Ishikawa (cell line): ENCODE measurements around the gene SYT3.

Experiments used
- CEBPB ChIP-seq: IDR thresholded peaks from 2 replicates; pipeline ENCODE4 v1.6.1; 2012
- CREB1 ChIP-seq: IDR thresholded peaks from 2 replicates; pipeline ENCODE4 v1.6.1; 2012; ENCODE audit warnings: low read depth
- EP300 ChIP-seq: IDR thresholded peaks from 2 replicates; pipeline ENCODE4 v1.6.1; 2012; ENCODE audit warnings: borderline replicate concordance
- FOXM1 ChIP-seq: IDR thresholded peaks from 2 replicates; pipeline ENCODE4 v1.6.1; 2012; ENCODE audit warnings: low read depth, borderline replicate concordance
- RAD21 ChIP-seq: IDR thresholded peaks from 2 replicates; pipeline ENCODE4 v1.6.1; 2012; ENCODE audit warnings: low read depth
- REST ChIP-seq: IDR thresholded peaks from 2 replicates; pipeline ENCODE4 v1.6.1; 2012; ENCODE audit warnings: low read depth, mild to moderate bottlenecking
- TAF1 ChIP-seq: IDR thresholded peaks from 2 replicates; pipeline ENCODE4 v1.6.1; 2012; ENCODE audit warnings: low read depth, mild to moderate bottlenecking

GRCh38 chr19:50668879-50669278 lies 29.2 kb upstream of the SYT3 start:
- TF ChIP-seq REST (no peak), CREB1 (no peak), FOXM1 (no peak), RAD21 (no peak), EP300 (no peak), CEBPB (no peak), TAF1 (no peak)
